Measurements from ENCODE around the gene SPEG. TPM values are rescaled to one million over a fixed set of nuclear protein-coding genes. Genes with fewer than 3 reads are reported as not detected.

The SPEG gene
- total and polyA plus RNA-seq, 2 of the 8 experiments (the other 6 are each of a cell fraction or from before 2014, with no cell fraction given) = 19.9 to 32.0 TPM

DNA sequence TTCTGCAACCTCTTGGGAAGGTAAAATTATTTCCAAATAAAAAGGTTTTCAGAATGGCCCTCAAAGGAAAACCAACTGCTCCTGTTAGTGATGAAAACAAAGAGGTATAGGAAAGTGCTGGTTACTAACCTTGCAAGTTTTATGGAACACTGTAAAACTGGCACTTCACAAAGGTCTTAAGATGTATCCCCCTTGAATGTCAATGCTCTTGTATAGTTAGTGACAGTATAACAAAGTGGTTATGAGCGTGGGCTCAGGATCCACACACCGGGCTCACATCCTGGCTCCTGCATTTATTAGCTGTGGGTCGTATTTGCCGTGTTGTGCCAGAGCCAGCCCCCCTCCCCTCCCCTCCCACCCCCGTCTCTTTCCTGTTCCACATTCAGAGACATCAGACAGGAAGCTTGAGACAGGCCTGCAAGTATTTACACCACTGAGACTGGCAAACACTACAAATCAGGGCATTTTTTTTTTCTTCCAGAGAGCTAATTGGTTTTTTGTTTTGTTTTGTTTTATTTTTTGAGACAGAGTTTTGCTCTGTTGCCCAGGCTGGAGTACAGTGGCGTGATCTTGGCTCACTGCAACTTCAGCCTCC is 37.7 kb upstream of the SPEG start (continued):
- TF ChIP-seq, protein P1, sequence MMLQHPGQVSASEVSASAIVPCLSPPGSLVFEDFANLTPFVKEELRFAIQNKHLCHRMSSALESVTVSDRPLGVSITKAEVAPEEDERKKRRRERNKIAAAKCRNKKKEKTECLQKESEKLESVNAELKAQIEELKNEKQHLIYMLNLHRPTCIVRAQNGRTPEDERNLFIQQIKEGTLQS (IDR thresholded peaks at IDR 0.05; ENCODE audit: insufficient read depth, low read depth, low read length) = no peak
- no peak for TF ChIP-seq SAP30 (IDR thresholded peaks at IDR 0.05; ENCODE audit: insufficient read depth, insufficient replicate concordance, low read length)
- no peak for TF ChIP-seq JUND (IDR thresholded peaks at IDR 0.05; ENCODE audit: low read length)
- no peak for TF ChIP-seq SIRT6 (IDR thresholded peaks at IDR 0.05; ENCODE audit: low read length)
- TF ChIP-seq CHD1 (IDR thresholded peaks at IDR 0.05; ENCODE audit: low read depth, low read length) = no peak
- TF ChIP-seq SP4 (IDR thresholded peaks at IDR 0.05; ENCODE audit: low read length) = no peak
- TF ChIP-seq CTCF (IDR thresholded peaks at IDR 0.05; ENCODE audit: control extremely low read depth in 1 of 3, insufficient read depth in 1 of 3, low read depth in 1 of 3, low read length in 3 of 3) = no peak
